NCI-H2171 (cell line): ENCODE measurements around the gene IL12RB2.

Source experiments
- DNase-seq: peaks from one replicate; lab custom pipeline; 2025; lab: John Stamatoyannopoulos, UW

The IL12RB2 gene

GRCh38 chr1:67313934-67314671 is 6.4 kb downstream of the IL12RB2 start:
- DNase-seq: no peak

- DNase-seq: no peak
These were observed 7.0 kb downstream of the IL12RB2 start for GRCh38 chr1:67314696-67315095.

- DNase-seq: no peak
These were observed 8.7 kb downstream of the IL12RB2 start for GRCh38 chr1:67316180-67316902.

GRCh38 chr1:67316918-67317317 is 9.2 kb downstream of the IL12RB2 start:
- DNase-seq: no peak

- no peak for DNase-seq
These were observed 10.1 kb downstream of the IL12RB2 start for GRCh38 chr1:67317803-67318202.

GRCh38 chr1:67322442-67322841 is 14.8 kb downstream of the IL12RB2 start:
- no peak for DNase-seq

GRCh38 chr1:67323087-67323486 is 15.4 kb downstream of the IL12RB2 start:
- DNase-seq: no peak

- no peak for DNase-seq
These were observed 16.4 kb downstream of the IL12RB2 start for GRCh38 chr1:67324068-67324467.

- DNase-seq: no peak
These were observed 20.3 kb downstream of the IL12RB2 start for GRCh38 chr1:67327864-67328466.

GRCh38 chr1:67332653-67333529 is 25.2 kb downstream of the IL12RB2 start:
- DNase-seq: no peak

- no peak for DNase-seq
These were observed 25.9 kb downstream of the IL12RB2 start for GRCh38 chr1:67333603-67334002.

GRCh38 chr1:67335411-67335810 is 27.7 kb downstream of the IL12RB2 start:
- DNase-seq: no peak

- no peak for DNase-seq
These were observed 28.5 kb downstream of the IL12RB2 start for GRCh38 chr1:67336157-67336556.

GRCh38 chr1:67336783-67337182 is 29.1 kb downstream of the IL12RB2 start:
- DNase-seq: no peak

- no peak for DNase-seq
These were observed 31.0 kb downstream of the IL12RB2 start for GRCh38 chr1:67338642-67339041.

- no peak for DNase-seq
These were observed 32.1 kb downstream of the IL12RB2 start for GRCh38 chr1:67339623-67340343.

- no peak for DNase-seq
These were observed 34.6 kb downstream of the IL12RB2 start for GRCh38 chr1:67342076-67342890.

- DNase-seq: no peak
These were observed 37.9 kb downstream of the IL12RB2 start for GRCh38 chr1:67345556-67345955.

GRCh38 chr1:67346982-67347381 is 39.3 kb downstream of the IL12RB2 start:
- DNase-seq: no peak

- DNase-seq: peak; percentile 15
These were observed 40.2 kb downstream of the IL12RB2 start for GRCh38 chr1:67347688-67348472.
